ENCODE measurements around the gene GRM3. TPM values are rescaled to one million over a fixed set of nuclear protein-coding genes. Genes with fewer than 3 reads are reported as not detected.

GRM3 gene
- total and polyA plus RNA-seq, 2 of the 8 experiments (the other 6 are each of a cell fraction or from before 2014, with no cell fraction given): 3.1 to 4.2 TPM

GRCh38 chr7:86745013-86745745 lies 101.5 kb downstream of the GRM3 start (continued):
- TF ChIP-seq JUND (IDR thresholded peaks at IDR 0.05; ENCODE audit: low read length) (no peak), CEBPB (IDR thresholded peaks at IDR 0.05; ENCODE audit: low read depth, low read length) (no peak), TBP (IDR thresholded peaks at IDR 0.05; ENCODE audit: low read depth, low read length) (no peak), YY1 (IDR thresholded peaks at IDR 0.05; ENCODE audit: low read depth, low read length) (no peak), PHF8 (conservative IDR thresholded peaks at IDR 0.05; ENCODE audit: low read depth, low read length) (no peak), USF2 (IDR thresholded peaks at IDR 0.05; ENCODE audit: low read length) (no peak)

Measured in H1 (cell line).